COR-L47 (cell line): Measurements from ENCODE around the gene SHC1.
A peak's percentile ranks its signal among the peaks of the same experiment; 100 is the strongest.

Experiments used
- DNase-seq: peaks from one replicate; lab custom pipeline; 2025; lab: John Stamatoyannopoulos, UW

The SHC1 gene

GRCh38 chr1:154937085-154937987, 33.2 kb downstream of the SHC1 start:
- DNase-seq: peak; percentile 87

DNA sequence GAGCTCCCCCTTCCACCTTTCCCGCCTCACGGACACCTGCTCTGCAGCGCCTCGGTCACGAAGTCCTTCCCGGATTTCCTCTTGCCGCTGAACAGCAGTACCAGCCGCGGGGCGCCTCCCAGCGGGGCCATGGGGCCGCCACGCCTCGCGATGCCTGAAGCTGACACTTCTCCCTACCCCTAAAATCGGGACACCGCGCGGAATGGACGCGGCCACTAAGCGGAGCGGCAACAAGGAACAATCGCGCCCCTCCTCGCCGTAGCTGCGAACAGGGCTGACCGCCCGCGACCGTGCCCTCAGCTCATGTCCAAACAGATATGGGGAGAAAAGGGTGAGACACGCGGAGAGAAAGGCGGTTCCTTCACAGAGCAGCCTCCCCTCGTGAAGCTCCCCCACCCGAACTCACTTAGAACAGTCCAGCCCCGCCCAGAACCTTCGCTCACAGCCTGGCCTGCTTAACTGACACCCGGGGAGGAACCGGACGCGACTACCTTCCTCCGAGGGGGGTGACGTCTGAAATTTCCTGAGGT, 33.9 kb downstream of the SHC1 start, which contains the start of gene PMVK:
TSS of gene PMVK (minus strand) at position 165 of the 530 bp plus-strand sequence. CDS start at position 131, 34 bp downstream.
- peak; percentile 98 for DNase-seq

- no peak for DNase-seq
Measured at GRCh38 chr1:154935749-154936554, 34.6 kb downstream of the SHC1 start.

DNA sequence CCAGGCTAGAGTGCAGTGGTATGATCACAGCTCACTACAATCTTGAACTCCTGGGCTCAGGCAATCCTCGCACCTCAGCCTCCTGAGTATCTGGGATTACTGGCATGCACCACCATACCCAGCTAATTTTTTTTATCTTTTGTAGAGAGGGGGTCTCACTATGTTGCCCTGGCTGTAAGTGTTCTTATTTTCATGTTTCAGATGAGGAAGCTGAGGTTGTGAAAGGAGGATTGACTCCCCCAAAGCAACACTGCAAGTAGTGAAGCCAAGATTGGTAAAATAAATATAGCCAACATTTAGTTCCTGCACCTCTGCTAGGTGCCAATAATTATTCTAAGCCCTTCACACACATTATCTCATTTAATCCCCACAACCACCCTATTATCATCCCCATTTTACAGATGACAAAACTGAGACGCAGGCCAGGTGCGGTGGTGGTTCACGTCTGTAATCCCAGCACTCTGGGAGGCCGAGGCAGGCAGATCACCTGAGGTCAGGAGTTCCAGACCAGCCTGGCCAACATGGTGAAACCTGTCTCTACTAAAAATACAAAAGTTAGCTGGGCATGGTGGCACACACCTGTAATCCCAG, 36.1 kb downstream of the SHC1 start:
- DNase-seq: no peak

- DNase-seq: no peak
Measured at GRCh38 chr1:154931940-154932487, 38.5 kb downstream of the SHC1 start.

GRCh38 chr1:154926201-154926600, 44.3 kb downstream of the SHC1 start:
- DNase-seq: no peak

GRCh38 chr1:154925335-154926170, 45.0 kb downstream of the SHC1 start:
- DNase-seq: no peak

GRCh38 chr1:154923695-154924094, 46.9 kb downstream of the SHC1 start:
- DNase-seq: no peak

GRCh38 chr1:154913273-154913672, 57.3 kb downstream of the SHC1 start:
- peak; percentile 6 for DNase-seq

GRCh38 chr1:154912755-154913154, 57.8 kb downstream of the SHC1 start:
- no peak for DNase-seq
